Activated T-cell treated with anti-CD3 and anti-CD28 coated beads for 4 hours (primary cell): ENCODE measurements around the gene CDH4.

Experiments
- DNase-seq: peaks from one replicate; pipeline ENCODE4 v3.0.0-alpha.2; 2020

CDH4 gene

GRCh38 chr20:61541537-61541936, 289.5 kb downstream of the CDH4 start:
- DNase-seq = no peak

GRCh38 chr20:61543086-61543485, 291.0 kb downstream of the CDH4 start:
- no peak for DNase-seq

- DNase-seq = no peak
Observed at GRCh38 chr20:61543931-61544745, 292.1 kb downstream of the CDH4 start.

DNA sequence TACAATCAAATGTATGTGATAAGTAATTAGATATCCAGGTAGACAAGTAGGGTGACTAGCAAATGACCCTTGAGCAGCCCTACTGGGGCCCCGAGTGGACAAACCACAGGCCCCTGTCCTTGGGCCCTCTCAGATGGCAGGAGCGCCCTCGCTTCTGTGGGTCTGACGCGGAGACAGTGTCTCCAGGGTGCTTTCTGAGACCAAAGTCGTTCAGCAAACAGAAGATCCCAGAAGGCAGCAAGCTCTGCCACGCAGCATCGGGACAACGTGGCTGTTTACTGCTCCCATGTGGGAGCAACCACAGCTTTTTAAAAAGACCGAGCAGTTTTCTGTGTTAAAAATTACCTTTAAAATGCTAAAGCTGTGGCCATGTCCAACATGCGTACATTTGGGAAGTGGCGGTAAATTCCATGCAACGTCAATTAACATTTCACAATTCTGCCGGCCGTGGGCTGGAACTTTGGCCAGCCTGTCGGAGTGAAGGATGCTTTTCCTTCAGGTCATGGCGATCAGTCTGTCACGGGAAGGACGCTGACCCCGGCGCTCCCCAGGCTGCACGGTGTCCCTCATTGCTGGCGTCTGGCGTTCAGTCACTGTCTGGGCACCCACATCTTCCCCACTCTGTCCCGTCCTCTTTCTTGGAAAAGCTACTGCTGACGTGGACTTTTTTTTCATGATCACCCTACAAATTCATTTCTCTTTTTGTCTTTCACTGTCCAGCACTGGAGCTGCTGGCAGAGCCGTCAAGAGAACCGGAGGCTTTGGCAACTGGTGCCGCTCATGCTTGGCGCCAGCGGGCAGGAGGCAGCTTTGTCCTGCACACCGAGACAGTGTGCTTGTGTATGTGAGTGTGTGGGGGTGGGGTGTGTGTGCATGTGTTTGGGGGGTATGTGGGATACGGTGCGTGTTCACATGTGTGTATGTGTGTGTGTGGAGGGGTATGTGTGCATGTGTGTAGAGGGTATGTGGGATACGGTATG, 293.1 kb downstream of the CDH4 start:
- DNase-seq = no peak

DNA sequence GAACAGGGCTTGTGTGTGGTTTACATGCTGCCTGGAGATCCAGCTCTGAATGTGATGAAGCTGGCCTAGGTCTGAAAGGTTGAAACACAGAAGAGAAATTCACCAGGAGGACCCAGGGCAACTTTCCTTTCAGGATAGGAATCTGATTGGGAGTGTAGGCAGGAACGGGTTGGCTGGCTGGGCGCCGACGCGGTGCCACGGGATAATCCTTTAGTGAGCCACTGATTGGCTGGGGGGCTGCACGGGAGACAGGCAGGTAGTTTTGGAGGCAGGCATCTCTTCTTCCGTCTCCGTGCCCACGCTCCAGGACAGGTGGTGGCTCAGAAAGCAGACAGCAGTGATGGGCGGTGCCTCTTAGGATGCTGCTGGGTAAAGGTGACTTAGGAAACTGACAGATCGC, 294.6 kb downstream of the CDH4 start:
- no peak for DNase-seq

- no peak for DNase-seq
Observed at GRCh38 chr20:61548069-61548468, 296.0 kb downstream of the CDH4 start.

DNA sequence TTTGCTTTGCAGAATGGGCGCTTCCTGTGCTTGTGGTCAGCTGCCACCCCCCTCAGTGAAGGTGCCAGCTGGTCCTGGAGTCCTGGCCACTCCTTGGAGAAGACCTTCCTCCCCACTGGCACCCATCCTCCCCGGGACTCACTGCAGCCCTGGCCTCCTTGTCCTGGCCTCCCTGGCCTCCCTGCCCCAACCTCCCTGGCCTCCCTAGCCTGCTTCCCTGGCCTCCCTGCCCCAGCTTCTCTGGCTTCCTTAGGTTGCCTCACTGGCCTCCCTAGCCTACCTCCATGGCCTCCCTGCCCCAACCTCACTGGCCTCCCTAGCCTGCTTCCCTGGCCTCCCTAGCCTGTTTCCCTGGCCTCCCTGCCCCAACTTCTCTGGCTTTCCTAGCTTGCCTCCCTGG, 297.8 kb downstream of the CDH4 start:
- DNase-seq = no peak

DNA sequence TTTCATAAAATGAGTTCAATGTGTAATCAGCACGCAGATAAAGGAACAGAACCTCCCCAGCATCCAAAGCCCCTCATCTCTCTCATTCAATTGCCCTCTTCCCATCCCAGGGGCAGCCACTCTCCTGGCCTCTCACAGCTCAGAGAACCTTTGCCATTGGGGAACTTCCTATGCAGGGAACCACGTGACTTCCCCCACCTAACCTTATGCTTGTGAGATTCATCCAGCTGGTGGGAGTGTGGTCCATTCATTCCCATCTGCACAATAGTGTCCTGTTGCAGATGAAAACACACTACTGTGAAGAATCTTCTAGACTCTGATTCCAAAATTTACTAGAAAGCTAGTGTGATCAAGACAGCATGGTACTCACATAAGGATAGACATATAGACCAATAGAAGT, 299.3 kb downstream of the CDH4 start:
- DNase-seq = no peak

GRCh38 chr20:61554617-61555016, 302.6 kb downstream of the CDH4 start:
- DNase-seq = no peak

DNA sequence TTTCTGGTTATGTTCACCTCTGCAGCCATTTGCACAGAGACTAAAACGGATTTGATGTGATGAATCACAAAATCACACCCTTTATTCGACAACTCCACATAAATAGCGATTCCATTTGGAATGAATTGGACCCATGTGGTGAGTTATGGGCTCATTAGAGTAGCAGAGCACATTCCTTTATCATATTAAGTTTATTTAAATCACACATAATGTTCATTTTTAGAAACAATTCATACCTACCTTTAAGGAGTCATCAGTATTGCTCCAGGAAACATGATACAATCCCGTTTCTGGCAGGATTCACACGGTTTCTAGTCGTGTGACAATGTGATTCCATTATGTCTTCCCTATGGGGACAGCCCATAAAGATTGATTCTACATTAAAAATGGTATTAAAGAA, 303.5 kb downstream of the CDH4 start:
- no peak for DNase-seq

DNA sequence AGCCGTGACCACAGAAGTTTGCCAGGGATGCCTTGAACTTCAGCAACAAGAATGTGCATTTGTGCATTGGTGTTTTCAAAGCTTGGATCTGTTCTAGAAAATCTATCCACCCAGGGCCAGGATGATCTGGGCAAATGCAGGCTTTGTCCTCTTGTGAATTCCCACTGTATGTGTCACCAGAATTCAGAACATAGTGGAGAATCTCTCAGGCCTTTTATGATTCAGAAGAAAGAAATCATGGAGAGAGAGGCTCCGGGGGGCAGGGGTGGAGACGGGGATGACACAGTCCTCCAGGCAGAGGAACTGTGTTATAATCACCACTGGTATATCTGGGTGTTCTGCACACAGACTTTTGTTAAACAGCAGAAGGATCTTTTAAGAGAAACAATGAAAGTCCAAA, 304.1 kb downstream of the CDH4 start:
- no peak for DNase-seq

- no peak for DNase-seq
Observed at GRCh38 chr20:61556673-61557072, 304.6 kb downstream of the CDH4 start.

- no peak for DNase-seq
Observed at GRCh38 chr20:61557621-61558020, 305.6 kb downstream of the CDH4 start.

GRCh38 chr20:61558726-61559125, 306.7 kb downstream of the CDH4 start:
- no peak for DNase-seq

DNA sequence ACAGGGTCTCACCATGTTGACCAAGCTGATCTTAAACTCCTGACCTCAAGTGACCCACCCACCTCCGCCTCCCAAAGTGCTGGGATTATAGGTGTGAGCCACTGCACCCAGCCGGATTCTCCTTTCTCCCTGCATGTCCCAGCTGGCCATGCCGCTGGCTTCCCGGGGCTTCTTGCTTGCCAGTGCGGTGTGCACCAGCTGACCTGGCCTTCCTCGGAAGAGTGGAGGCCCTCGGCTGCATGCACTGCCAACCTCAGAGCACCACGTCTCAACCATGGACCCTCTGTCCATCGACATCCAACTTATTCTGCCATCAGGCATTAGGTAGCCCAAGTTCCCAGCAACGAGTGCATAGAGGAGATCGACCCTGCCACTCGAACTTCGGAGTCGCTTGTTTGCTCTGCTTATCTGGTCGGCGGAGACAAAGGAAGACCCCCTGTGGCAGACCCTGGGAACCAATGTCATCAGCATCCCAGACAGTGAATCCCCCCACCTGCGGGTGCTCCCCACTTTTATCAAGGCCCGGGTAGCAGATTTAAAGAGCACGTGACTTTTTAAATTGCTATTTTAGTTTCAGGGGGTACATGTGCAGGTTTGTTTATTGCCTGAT, 307.8 kb downstream of the CDH4 start:
- DNase-seq = no peak

- no peak for DNase-seq
Observed at GRCh38 chr20:61560361-61560853, 308.3 kb downstream of the CDH4 start.

DNA sequence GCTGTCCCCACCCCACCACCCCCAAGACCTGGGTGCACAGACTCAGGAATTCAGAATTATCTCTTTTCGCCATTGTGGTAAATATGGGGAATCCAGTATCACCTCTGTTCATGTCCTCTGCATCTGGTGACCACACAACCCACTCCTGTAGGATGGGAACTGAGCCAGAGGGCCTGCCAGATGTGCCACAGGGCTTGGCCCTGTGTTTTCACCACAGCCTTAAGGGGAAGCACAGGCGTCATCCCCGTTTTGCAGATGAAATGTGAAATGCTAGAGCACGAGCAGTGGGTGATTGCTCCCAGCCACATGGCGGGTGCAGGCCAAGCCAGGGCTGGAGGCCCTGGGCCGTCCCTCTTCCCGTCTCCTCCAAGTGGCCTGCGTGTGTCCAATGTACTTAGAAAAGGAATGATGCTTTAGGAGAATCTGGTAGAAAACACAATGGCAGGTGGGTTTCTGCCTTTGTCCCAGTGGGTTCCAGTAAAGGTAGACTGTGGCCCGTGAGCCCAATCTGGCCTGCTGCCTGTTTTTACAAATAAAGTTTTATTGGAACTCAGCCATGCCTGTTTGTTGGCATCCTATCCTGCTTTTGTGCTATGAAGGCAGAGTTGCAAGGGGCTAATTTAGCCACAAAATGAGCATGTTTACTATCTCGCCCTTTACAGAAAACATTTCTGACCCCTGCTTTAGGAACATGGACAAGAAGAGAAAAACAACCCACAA, 309.2 kb downstream of the CDH4 start:
- no peak for DNase-seq

GRCh38 chr20:61562491-61562890, 310.4 kb downstream of the CDH4 start:
- DNase-seq = no peak

GRCh38 chr20:61562897-61563504, 310.9 kb downstream of the CDH4 start:
- DNase-seq = no peak

- DNase-seq = no peak
Observed at GRCh38 chr20:61564628-61565027, 312.6 kb downstream of the CDH4 start.

GRCh38 chr20:61565791-61566190, 313.7 kb downstream of the CDH4 start:
- no peak for DNase-seq

DNA sequence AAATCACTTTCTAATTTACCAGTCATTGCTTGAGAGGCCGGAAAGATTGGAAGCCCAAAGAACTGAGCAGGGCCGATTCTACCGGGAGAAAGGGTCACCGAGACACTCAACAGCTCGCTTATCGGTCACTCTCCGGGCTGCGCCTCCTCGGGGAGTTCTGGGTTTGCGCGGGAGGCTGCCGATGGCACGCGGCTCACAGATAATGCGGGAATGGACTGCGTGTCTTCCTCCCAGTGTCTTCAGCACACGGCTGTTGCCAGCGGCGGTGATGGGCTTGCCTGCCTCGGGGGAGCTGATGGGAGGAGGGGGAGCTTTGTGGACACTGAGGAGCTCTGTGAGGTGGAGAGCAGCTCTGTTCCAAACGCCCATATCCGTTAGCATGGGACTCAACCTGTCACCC, 314.6 kb downstream of the CDH4 start:
- no peak for DNase-seq
